Fibroblast of lung (primary cell): Measurements from ENCODE around the gene ATP2B2. TPM values are rescaled to one million over a fixed set of nuclear protein-coding genes. Genes with fewer than 3 reads are reported as not detected.

ENCODE experiments used
- DNase-seq, 2 donors: peaks; one replicate each; pipeline versions ENCODE4 v3.0.0 to v3.0.0-alpha.2; 2010; ENCODE audit warnings: low read depth in 2 of 2
- H2AFZ ChIP-seq: 2 replicates; pipeline ENCODE4 v1.5.1; 2012; ENCODE audit warnings: low read length, control low read depth, inconsistent platforms
- H3K27ac ChIP-seq: 2 replicates; pipeline ENCODE4 v1.5.1; 2011; ENCODE audit warnings: low read length, control low read depth; ENCODE audit not compliant: insufficient read depth
- H3K27me3 ChIP-seq: 2 replicates; pipeline ENCODE4 v1.5.1; 2011; ENCODE audit warnings: mild to moderate bottlenecking, low read length; ENCODE audit not compliant: control insufficient read depth, insufficient read depth
- H3K36me3 ChIP-seq: 2 replicates; pipeline ENCODE4 v1.5.1; 2011; ENCODE audit warnings: low read length; ENCODE audit not compliant: control insufficient read depth, insufficient read depth
- H3K4me1 ChIP-seq: 2 replicates; pipeline ENCODE4 v1.5.1; 2011; ENCODE audit warnings: low read length; ENCODE audit not compliant: control insufficient read depth, insufficient read depth; ENCODE audit errors: extremely low read depth
- H3K4me2 ChIP-seq: 2 replicates; pipeline ENCODE4 v1.5.1; 2011; ENCODE audit warnings: low read length, control low read depth; ENCODE audit not compliant: insufficient read depth; ENCODE audit errors: extremely low read depth
- H3K4me3 ChIP-seq, 4 experiments: fragments of 200-600 bp in 1 of 4; sonication (generic) in 1 of 4; replicated peaks in 1 of 4; 2 replicates each; pipeline ENCODE4 v1.5.1; 2011 to 2016; ENCODE audit warnings: low read length in 4 of 4, low read depth in 3 of 4, mild to moderate bottlenecking in 3 of 4, control low read depth in 2 of 4, inconsistent platforms in 1 of 4, mixed read lengths in 1 of 4; ENCODE audit not compliant: insufficient read depth in 1 of 4; ENCODE audit errors: control extremely low read depth in 1 of 4
- H3K79me2 ChIP-seq: 2 replicates; pipeline ENCODE4 v1.5.1; 2012; ENCODE audit warnings: mild to moderate bottlenecking, low read length, inconsistent platforms; ENCODE audit not compliant: control insufficient read depth, insufficient read depth
- H3K9ac ChIP-seq: 2 replicates; pipeline ENCODE4 v1.5.1; 2011; ENCODE audit warnings: mild to moderate bottlenecking, low read length, control low read depth; ENCODE audit not compliant: insufficient read depth
- H3K9me3 ChIP-seq: 2 replicates; pipeline ENCODE4 v1.5.1; 2012; ENCODE audit warnings: low read depth, low read length; ENCODE audit not compliant: control insufficient read depth, insufficient read depth
- H4K20me1 ChIP-seq: 2 replicates; pipeline ENCODE4 v1.5.1; 2011; ENCODE audit warnings: low read length; ENCODE audit not compliant: control insufficient read depth, insufficient read depth; ENCODE audit errors: extremely low read depth
- CTCF ChIP-seq, 2 donors: IDR thresholded peaks in 1 of 2; conservative IDR thresholded peaks in 1 of 2; 1 replicate in 1 of 2; 2 replicates in 1 of 2; pipeline ENCODE4 v1.5.1; 2011 to 2012; ENCODE audit warnings: low read length in 2 of 2, control low read depth in 1 of 2, inconsistent platforms in 1 of 2, low read depth in 1 of 2, mild to moderate bottlenecking in 1 of 2
- EZH2 ChIP-seq: IDR thresholded peaks from 2 replicates; pipeline ENCODE4 v1.5.1; 2012; ENCODE audit warnings: low read length, control low read depth, mild to moderate bottlenecking; ENCODE audit errors: missing control alignments
- polyA plus RNA-seq, 2 donors: library from polyadenylated mRNA; depleted of rRNA in 1 of 2; stranded (reverse) in 1 of 2; unstranded in 1 of 2; fragments of >200 nt; gene quantifications; 2 replicates each; pipeline ENCODE4 v1.2.1, GENCODE V29; 2011 to 2012; ENCODE audit warnings: missing spikeins in 1 of 2
- total RNA-seq: library from RNA; depleted of rRNA; stranded (reverse); fragments of >200 nt; gene quantifications from 2 replicates; pipeline ENCODE4 v1.2.1, GENCODE V29; 2014

ATP2B2 gene
- total and polyA plus RNA-seq, 2 donors (not counting 1 experiment from before 2014, with no cell fraction given), result not detected

GRCh38 chr3:10511809-10512494, 6.6 kb upstream of the ATP2B2 start:
- Histone ChIP-seq H3K36me3 (no peaks in the 10 kb centered on the region), H3K27ac (no peak overlapping the region), H3K9me3 (no peaks in the 10 kb centered on the region), H3K4me1 (no peaks in the 10 kb centered on the region), H3K27me3 (peaks cover 6% of the 10 kb centered on the region), H3K79me2 (no peaks in the 10 kb centered on the region), H3K4me2 (no peak overlapping the region), H2AFZ (no peak overlapping the region), H3K4me3 (no peak overlapping the region), H4K20me1 (no peaks in the 10 kb centered on the region), H3K9ac (no peak overlapping the region)
- no peak for TF ChIP-seq CTCF (conservative IDR thresholded peaks at IDR 0.05 in 1 of 2, IDR thresholded peaks at IDR 0.05 in 1 of 2; ENCODE audit: low read depth in 1 of 2, low read length in 2 of 2)
- TF ChIP-seq EZH2, result no peak
- DNase-seq, result peak; percentile 53 to 89

GRCh38 chr3:10510743-10511432, 5.5 kb upstream of the ATP2B2 start:
- H3K9ac ChIP-seq, result no peak overlapping the region
- no peak overlapping the region for H3K4me3 ChIP-seq
- no peaks in the 10 kb centered on the region for H3K9me3 ChIP-seq
- no peak for TF ChIP-seq CTCF (conservative IDR thresholded peaks at IDR 0.05 in 1 of 2, IDR thresholded peaks at IDR 0.05 in 1 of 2; ENCODE audit: low read depth in 1 of 2, low read length in 2 of 2)
- TF ChIP-seq EZH2, result no peak
- no peaks in the 10 kb centered on the region for H3K36me3 ChIP-seq
- no peak for DNase-seq
- H3K4me1 ChIP-seq, result no peaks in the 10 kb centered on the region
- no peaks in the 10 kb centered on the region for H4K20me1 ChIP-seq
- no peak overlapping the region for H3K4me2 ChIP-seq
- H2AFZ ChIP-seq, result no peak overlapping the region
- peaks cover 4% of the 10 kb centered on the region for H3K27me3 ChIP-seq
- H3K79me2 ChIP-seq, result no peaks in the 10 kb centered on the region
- no peak overlapping the region for H3K27ac ChIP-seq

GRCh38 chr3:10510086-10510742, 4.8 kb upstream of the ATP2B2 start:
- Histone ChIP-seq H2AFZ (no peak overlapping the region), H3K27me3 (peaks cover 4% of the 10 kb centered on the region), H3K4me3 (no peak overlapping the region), H3K9me3 (no peaks in the 10 kb centered on the region), H3K9ac (no peak overlapping the region), H4K20me1 (no peaks in the 10 kb centered on the region), H3K4me2 (no peak overlapping the region), H3K79me2 (no peaks in the 10 kb centered on the region), H3K36me3 (no peaks in the 10 kb centered on the region), H3K27ac (no peak overlapping the region), H3K4me1 (no peaks in the 10 kb centered on the region)
- no peak for DNase-seq
- TF ChIP-seq CTCF (conservative IDR thresholded peaks at IDR 0.05 in 1 of 2, IDR thresholded peaks at IDR 0.05 in 1 of 2; ENCODE audit: low read depth in 1 of 2, low read length in 2 of 2), result no peak
- TF ChIP-seq EZH2, result no peak
